OCI-M1 (cell line): Measurements from ENCODE around the gene GRIN2C.
A peak's percentile ranks its signal among the peaks of the same experiment; 100 is the strongest.
"Not testable (repeated sequence)": the region's sequence is repeated elsewhere in the genome, so short reads cannot be mapped to it uniquely, and the experiment has no call there.

Experiments used
- DNase-seq: peaks from one replicate; lab custom pipeline; 2025; lab: John Stamatoyannopoulos, UW

Gene GRIN2C

GRCh38 chr17:74879308-74879707 lies 19.6 kb upstream of the GRIN2C start:
- DNase-seq, result no peak

GRCh38 chr17:74878658-74879057 lies 19.0 kb upstream of the GRIN2C start:
- no peak for DNase-seq

DNA sequence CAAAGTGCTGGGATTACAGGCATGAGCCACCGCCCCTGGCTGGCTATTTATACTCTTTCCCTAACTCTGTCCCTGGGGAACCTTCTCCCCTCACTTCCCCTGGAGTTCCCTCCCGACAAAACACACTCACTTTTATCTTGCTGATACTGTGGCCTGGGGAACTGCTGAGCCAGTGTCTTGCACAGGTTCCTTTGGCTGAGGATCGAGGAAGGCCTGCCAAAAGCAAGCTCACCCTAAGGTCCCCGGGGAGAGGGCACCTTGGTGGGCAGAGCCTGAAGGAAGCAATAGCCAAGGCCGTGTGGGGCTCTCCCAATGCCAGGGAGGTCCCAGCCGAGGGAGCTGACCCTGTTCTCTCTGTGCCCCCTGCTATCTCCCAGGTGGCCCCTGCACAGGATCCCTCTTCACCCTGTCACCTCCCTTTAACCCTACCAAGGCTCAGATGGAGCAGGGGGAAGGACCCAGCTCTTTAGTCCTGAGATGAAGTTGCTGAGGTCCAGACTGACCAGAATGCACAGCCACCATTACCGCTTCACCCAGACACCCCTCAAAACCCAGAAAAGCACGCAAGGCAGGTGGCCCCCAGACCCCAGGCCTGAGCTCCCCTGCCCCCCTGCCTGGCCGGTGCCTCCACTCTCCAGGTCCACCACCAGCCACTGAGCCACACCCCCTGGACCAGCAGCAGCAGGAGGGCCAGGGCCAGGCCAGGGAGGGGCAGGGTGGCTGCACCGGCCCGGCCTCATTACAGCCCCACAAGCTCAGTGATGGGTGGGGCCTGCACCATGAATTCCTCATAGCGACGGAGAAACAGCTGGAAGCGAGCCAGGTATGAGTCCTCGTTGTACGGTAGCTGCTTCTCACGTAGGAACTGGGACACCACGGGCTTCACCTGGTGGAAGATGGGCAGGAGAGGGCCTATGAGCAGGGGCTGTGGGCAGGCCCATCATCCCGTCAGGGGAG lies 18.2 kb upstream of the GRIN2C start:
- no peak for DNase-seq

DNA sequence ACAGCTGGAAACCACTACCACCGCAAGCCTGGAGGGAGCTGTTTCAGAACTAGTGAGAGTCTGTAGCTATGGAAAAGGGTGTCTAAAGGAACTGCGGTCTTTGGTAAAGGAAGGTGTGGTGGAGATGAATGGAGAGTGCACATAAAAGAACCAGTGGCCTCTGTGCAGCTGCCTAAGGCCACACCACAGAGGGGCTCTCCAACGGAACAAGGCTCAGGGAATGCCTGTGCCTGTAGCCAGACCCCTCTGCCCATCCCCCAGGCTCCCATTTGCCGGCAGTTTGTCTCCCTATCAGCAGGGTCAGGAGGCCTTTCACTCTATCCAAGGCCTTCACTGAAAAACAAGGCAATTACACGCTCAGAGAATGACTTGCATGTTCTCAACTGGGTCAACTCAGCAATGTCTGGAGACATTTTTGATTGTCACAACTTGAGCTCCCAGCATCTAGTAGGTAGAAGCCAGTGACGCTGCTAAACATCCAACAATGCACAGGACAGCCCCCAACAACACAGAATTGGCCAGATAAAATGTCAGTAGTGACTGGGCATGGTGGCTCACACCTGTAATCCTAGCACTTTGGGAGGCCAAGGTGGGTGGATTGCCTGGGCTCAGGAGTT lies 16.4 kb upstream of the GRIN2C start:
- DNase-seq, result peak; percentile 39

DNA sequence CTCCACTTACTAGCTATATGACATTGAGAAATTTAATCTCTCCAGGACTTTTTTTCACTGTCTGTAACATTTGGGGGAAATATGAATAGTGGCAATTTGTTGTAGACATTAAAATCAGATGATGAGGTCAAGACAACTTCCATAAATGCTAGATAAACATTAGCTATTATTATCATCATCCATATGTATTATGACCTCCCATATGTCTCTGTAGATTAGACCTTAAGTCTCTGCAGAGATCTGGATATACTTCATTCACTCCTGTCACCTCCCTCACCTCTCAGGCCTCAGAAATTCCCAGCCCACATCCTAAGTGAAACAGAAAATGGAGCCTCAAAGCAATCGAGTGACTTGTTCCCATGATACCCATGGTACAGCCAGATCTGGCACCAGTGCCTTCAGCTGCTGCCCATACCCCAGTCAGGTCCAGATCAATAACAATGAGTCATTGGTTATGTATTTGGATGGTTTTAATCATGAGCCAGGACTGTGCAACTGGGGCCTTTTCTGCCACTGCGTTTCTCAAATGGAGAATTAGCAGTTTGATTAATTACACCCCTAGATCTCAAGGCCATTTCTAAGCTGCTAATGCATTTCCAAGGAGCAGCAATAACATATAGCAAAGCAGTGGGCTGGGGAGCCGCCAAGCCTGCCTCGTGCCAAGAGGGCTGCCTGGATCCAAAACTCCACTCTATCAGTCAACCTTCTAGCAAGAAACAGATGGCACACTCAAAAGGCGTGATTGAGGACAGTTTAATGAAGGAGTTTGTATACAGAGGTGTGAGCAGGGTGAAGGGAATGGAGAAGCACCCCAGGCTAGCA lies 15.7 kb upstream of the GRIN2C start:
- no peak for DNase-seq

GRCh38 chr17:74874615-74875037 lies 14.9 kb upstream of the GRIN2C start:
- DNase-seq, result no peak

GRCh38 chr17:74873874-74874614 lies 14.4 kb upstream of the GRIN2C start:
- peak; percentile 77 for DNase-seq

GRCh38 chr17:74873037-74873873 lies 13.6 kb upstream of the GRIN2C start:
- peak; percentile 100 for DNase-seq

DNA sequence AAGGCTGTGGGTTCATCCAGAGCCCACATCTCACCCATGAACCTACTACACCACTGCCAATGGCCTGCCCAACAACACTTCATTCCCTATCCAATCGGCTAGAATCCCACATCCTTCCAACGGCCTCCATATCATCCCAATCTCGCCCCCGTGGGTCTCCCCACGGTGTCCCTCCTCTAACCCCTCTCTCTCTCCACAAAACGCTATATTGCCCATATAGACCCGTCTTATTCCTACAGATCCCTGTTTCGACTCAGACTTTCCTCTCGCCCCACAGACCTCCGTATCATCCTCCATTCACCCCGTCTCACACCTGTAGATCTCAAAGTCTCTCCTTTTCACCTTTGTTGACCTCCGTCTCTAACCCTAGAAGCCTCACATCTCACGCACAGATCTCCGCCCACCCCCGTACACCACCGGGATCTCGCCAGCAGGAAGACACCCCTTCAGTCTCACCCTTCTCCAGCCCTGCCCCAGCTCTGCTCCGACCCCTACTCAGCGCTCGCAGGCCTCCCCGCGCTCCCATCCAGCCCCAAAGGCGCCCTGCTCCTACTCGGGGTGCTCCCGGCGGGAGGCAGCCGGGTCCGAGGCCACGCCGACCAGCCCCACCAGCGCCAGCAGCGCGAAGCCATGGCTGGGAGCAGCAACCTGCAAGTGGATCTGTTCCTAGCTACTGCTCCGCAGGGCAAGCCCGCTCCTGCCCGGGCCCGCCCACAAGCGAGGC lies 12.8 kb upstream of the GRIN2C start, which contains the start of gene FDXR:
Gene FDXR, minus strand, starts transcription at position 682 of the 724 bp plus-strand sequence. Its CDS starts 50 bp downstream, at position 632.
- DNase-seq, result no peak

- DNase-seq, result no peak
These were observed 11.8 kb upstream of the GRIN2C start for GRCh38 chr17:74871356-74872076.

- no peak for DNase-seq
These were observed 10.8 kb upstream of the GRIN2C start for GRCh38 chr17:74870512-74870911.

GRCh38 chr17:74870028-74870427 lies 10.3 kb upstream of the GRIN2C start:
- DNase-seq, result not testable (repeated sequence)

DNA sequence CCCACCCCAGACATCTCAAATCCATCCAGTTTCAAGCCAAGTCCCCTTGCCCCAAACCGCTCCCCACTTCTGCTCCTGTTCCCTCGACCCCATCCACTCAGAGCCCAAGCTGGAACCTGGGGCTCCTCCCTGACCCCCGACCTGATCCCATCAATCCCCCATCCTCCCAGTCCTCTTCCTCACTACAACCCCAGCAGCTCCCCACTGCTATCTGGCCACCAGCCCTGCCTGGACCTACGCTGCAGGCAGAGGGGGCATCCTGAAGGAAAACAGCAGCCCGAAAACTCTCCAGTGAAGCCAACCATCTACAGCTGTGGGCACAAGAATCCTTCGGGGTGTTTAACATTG lies 9.2 kb upstream of the GRIN2C start:
- DNase-seq, result no peak

DNA sequence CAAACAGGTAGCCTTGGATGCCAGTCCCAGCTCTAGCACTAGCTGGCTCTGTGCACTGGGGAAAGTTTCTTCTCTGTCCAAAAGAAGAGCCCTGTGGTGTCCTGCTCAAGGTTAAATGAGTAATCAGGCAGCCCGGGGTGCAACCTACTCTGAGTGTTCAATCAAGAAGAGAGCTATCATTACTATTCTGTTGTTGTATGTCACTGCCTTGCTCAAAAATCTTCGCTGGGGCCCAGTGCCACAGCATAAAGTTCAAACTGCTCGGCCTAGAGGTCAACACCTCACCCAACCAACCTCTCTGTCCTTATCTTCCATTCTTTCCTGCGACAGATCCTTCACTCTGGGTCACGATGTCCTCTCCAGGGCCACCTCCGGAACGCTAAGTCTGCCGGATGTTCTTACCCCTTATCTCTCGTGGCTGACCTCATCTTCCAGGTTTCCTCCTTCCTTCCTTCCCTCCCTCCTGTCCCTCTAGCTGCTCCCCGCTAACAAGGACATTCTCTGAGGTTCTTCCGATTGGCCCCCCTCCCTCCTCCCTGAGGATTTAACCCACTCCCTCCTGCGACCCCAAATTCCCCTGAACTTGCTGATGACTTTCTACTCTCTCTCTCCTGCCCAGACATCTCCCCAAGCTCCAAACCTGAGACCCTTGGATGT lies 8.7 kb upstream of the GRIN2C start:
- peak; percentile 45 for DNase-seq

- DNase-seq, result no peak
These were observed 6.6 kb upstream of the GRIN2C start for GRCh38 chr17:74866198-74866835.

DNA sequence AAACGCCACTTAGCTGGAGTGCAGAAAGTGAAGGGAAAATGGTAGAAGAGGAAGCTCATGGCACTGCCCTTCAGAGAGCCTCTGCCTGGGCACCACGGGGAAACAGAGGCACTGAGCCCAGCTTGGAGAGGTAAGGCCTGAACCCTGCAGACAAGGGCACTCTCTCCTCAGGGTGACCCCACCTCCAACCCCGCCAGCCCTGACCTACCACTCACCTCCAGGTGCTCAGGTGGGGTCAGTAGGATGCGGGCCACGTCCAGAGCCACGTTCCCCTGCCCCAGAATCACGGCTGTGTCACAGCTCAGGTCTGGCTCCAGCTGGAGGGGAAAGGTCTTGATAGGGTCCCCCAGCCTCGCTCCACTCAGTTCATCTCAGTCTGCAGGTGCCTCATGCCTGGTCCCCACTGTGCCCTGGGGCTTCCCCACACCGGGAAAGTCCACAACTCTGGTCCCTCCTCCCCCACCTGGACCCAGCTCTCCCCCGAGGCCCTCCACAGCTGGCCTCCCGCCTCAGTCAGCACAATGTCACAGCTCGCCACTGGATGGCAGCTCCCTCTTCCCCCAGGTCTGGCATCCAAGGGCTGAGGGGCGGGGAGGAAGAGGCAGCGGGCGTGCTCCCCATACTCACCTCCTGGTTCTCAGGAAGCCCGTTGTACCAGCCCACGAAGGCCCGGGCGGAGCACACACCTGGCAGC lies 6.0 kb upstream of the GRIN2C start:
- no peak for DNase-seq

DNA sequence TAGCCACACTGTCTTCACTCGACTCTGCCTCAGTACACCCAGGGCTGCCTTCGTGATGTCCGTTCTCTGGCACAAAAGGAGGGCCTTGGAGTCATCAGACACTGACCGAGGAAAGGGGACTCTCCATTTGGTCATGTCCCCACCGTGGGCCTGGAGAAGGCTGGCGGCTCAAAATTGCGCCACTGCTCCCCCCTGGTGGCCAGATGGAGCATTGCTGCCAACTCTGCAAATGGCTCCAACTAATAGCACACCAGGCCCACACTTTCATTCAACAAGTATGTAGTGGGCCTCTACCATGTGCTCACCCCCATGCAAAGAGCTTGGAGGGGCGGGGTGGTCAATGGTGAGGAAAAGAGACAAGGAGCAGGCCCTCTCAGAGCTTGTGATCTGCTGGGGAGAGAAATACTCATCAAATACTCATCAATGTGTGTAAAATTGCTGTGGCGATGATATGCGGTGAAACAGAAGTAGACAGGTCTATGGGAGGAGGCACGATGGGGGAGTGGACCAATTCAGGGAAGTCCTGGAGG lies 5.2 kb upstream of the GRIN2C start:
- peak; percentile 85 for DNase-seq
